Endothelial cell of hepatic sinusoid (primary cell): ENCODE measurements around the gene GABRR3.

ENCODE experiments used
- in situ Hi-C: cut with HindIII; loops from 2 replicates; pipeline ENCODE4 v1.10.0; 2017; ENCODE audit warnings: low sequenced_read_pairs

GABRR3 gene

DNA sequence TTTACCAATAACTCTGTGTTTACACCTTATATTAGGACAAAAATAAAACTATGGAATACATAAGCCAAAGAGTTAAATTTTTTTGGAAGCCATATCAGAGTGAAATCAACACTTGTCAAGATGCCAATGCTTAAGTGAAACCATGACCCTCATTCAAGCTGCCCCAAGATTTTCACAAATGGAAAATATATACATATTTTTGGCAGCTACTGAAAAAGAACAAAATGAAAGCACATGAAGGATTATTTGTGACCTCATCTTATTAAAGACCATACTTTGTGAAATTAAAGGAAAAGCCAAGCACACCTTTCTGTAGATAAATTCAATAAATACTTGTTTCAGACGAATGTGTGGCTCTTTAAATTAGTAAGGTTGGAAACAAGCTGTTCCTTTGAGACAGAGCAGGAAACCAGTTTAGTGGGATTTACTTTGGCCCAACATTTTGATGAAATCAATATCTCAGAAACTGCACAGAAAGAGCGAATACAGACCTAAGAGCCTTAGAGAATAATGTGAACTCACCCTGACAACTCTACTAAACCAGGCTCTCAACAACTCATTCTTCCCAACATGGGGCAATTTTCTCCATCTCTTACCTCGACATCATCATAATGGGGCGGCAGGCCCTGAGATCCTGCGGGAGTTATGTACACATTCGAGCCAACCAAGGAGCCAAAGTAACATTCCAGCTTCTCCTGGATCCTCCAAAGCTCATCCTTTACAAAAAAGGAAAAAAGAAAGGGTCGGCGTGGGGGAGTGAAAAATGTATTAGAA lies 73.9 kb downstream of the GABRR3 start:
- in situ Hi-C loops: no loop called here

DNA sequence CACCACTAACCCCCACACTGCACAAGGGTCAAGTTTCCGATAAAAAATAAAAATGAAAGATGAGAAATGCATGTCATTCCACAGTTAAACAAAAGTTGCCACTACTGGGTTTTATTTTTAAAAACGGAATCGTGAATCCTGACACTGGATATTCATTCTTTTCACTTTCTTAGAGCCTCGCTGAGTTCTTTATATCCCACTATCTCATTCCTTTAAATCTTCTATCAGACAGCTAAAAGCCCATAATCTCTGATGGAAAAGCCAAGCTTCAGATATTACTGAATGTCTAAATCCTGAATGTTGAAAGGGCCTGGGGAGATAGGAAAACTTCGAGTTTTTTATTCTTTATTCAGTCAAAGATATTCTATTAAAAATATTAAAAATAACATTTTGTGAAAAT lies 74.6 kb downstream of the GABRR3 start:
- in situ Hi-C loops: no loop called here

GRCh38 chr3:97959872-97960271 lies 75.2 kb downstream of the GABRR3 start:
- in situ Hi-C loops: no loop called here

DNA sequence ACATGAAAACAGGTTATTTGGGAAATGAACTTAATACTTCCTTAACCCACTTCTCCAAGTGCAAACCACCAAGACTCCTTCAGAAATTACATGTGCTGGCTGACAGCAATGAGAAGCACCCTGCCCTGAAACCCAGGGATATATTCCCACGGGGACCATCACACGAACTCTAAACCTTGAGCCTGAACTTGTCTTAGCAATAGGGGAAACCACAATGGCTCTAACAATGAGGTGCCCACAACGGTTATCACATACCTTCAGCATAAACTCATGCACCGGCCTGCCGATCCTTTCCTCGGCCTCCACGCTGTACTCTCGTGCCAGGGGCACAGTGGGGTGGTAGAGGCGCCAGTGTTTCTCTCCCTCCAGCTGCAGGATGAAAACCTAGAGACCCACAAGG lies 76.3 kb downstream of the GABRR3 start:
- in situ Hi-C loops: no loop called here

DNA sequence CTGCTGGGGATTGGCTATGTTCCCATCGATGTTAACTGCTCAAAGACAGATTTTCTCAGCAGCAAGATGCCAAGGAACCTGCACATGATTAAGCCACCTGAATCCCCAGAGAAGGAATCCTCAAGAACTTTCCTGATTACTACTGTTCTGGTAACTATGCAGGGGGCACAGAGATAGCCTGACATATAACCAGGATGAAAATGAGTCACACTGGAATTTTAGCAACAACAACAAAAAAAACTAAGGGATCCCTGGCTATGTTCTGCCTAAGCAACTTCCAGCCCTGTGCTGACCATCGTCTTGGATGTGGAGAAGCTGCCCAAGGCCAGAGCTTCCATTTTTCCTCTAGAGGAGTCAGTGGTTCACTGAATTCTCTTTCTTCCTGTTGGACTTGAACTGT lies 76.7 kb downstream of the GABRR3 start:
- in situ Hi-C loops: no loop called here

DNA sequence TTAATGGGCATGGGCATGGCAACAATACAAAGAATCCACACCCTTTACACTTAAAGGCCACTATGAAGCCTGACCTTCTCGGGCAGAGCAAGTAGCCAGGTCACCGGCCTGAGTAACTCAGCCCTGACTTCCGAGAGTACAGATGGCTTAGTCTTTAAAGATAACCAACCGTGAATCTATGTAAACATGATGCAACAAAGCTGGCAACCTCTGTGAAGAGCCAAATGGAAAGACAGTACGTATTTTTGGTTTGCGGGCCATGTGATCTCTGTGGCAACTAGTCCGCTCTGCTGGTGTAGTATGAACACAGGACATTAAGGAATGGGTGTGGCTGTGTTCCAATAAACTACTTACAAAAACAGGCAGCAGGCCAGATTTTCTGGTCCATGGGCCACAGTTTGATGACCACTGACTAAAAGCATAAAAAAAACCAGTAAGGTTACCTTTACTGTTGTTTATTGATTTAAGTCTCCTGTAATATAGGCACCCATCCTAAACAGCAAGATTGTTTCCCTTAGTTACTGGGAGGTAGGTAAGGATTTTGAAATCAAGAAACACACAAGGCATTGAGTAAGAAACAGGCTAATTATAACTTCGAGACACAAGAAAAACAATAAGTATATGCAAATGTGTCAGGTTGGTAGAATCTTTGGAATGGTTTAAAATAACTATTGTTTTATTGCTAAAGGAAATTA lies 77.4 kb downstream of the GABRR3 start:
- in situ Hi-C loops: no loop called here

- in situ Hi-C loops: no loop called here
These were observed 79.1 kb downstream of the GABRR3 start for GRCh38 chr3:97956051-97956450.

DNA sequence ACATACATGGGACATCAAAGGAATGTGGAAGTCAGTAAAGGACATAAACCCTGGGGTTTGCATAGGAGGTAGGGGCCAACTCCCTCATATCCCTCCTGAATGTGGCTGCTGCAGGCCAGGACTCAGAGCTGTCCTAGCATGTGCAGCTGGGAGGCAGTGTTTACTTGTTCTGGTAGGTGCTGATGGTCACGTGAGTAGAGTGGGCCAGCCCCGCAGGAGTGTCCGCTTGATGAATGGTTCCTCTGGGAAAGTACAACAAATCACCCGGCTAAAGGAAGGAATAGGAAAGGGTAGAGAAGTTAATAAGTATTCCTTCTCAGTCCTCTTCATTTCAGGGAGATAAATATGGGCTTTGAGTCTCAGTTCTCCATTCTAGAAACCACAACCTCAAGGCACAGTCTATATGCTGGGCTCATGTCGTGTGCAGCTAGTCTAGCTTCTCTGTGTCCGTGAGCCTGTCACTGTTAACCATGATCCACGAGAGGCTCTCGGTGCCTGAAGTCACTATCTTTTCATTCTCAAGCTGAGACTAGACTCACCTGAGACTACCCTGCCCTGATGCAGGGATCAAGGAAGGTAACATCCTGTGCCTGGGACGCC lies 80.8 kb downstream of the GABRR3 start:
- in situ Hi-C loops: no loop called here

DNA sequence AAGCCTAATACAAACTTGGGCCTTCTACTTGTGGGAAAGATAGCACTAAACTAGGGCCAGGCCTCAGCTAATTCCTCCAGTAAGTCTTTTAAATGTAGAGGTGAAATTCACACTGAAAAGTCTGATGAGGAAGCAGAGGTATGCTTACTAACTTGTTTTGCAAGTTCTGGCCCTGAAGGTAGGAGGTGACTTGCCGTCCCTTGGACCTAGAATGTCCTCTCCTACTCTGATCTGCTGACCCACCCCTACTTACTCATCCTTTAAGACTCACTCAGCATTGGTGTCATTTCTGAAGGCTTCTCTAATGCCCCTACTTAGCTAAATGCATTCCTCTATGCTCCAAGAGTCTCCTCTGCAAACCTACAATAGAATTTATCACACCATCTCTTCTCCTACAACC lies 82.2 kb downstream of the GABRR3 start:
- in situ Hi-C loops: no loop called here

DNA sequence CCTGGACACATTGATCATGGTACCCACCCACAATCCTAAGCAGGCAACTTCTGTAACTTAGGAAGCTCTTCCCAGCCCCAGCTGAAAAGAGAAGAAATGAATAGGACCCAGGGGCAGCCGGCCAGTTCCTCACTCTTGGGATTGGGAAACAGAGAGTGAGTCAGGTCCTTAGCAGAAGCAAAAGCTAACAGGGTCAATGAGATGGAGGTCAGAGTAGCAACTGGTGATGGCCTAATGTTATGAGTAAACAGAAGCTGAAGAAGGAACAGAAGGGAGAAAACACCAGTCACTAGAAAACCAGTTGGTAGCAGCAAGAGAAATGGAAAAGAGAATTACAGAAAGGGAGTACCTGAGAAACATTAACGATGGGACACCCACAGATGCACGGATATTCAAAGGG lies 82.8 kb downstream of the GABRR3 start:
- in situ Hi-C loops: no loop called here

GRCh38 chr3:97950360-97950759 lies 84.8 kb downstream of the GABRR3 start:
- in situ Hi-C loops: no loop called here

DNA sequence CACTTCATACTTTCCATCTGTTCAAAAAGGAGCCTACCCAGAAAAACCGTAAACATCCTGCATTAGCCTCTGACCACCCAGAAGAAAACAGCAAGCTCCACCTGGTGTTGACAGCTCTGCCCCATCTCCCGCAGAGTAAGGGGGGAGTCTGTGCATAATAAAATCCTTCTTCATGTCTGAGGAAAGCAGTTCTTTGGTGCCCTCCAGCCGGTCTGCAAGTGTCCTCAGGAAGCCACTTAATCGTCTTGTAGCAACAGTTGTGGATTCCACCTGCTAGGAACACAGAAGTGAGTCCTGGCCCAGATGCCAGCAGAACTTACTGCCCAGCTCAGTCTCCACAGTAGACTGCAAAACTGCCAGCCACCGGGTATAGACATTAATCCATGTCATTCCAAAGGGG lies 85.4 kb downstream of the GABRR3 start:
- in situ Hi-C loops: no loop called here

GRCh38 chr3:97949110-97949485 lies 86.0 kb downstream of the GABRR3 start:
- in situ Hi-C loops: no loop called here

- in situ Hi-C loops: no loop called here
These were observed 86.6 kb downstream of the GABRR3 start for GRCh38 chr3:97948351-97949109.

- in situ Hi-C loops: no loop called here
These were observed 92.1 kb downstream of the GABRR3 start for GRCh38 chr3:97942801-97943546.

DNA sequence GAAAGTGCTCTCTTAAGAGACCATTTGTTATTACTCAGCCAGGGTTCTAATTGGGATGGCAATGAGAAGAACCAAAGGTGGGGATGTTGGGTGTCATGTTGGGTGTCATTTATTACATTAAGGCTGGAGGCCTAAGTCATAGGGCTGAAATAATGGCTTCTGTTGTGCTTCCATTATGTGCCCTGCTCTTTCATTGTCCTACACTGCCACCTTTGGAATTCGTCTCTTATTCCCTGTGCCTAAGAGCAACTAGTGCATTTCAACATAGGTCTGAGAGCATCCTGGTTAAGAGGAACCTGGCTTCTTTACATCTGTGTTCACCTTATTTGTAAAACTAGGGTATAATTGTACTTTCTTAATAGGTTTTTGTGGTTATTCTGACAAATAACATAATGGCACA lies 95.1 kb downstream of the GABRR3 start:
- in situ Hi-C loops: no loop called here

- in situ Hi-C loops: no loop called here
These were observed 95.7 kb downstream of the GABRR3 start for GRCh38 chr3:97939401-97939800.

- in situ Hi-C loops: no loop called here
These were observed 96.7 kb downstream of the GABRR3 start for GRCh38 chr3:97938444-97938843.

DNA sequence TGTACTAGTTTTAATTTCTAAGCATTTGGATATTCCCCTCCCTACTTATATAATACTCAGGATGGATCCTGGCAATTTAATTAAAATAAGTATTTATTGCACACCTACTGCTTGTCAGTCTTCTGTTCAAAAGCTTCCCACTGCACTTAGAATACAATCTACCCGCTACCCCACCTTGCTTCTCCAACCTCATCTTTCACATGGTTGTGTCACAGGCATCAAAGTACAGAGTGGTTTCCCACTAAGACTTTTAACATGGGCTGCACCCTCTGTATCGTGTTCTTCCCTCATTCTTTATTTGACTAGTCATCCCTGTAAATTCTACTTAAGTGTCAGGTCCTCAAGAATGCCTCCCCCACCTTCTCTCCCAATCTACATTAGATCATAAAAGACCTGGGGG lies 97.9 kb downstream of the GABRR3 start:
- in situ Hi-C loops: no loop called here

- in situ Hi-C loops: no loop called here
These were observed 99.3 kb downstream of the GABRR3 start for GRCh38 chr3:97935842-97936241.
